HepG2 (cell line): Measurements from ENCODE around the gene NOTCH4. TPM values are rescaled to one million over a fixed set of nuclear protein-coding genes. Genes with fewer than 3 reads are reported as not detected.

Experiments
- CAMTA2 ChIP-seq: sonication (generic); formaldehyde crosslinking; IDR thresholded peaks from 2 replicates; pipeline ENCODE4 v1.4.0; 2020; ENCODE audit warnings: mild to moderate bottlenecking, missing genetic modification reagents, borderline replicate concordance
- CHD4 ChIP-seq: fragments of 200-600 bp; sonication (generic); IDR thresholded peaks from 2 replicates; pipeline ENCODE4 v1.7.0; 2017; ENCODE audit warnings: mild to moderate bottlenecking, low read length, borderline replicate concordance
- FOXO4 ChIP-seq: sonication (generic); formaldehyde crosslinking; conservative IDR thresholded peaks from 2 replicates; pipeline ENCODE4 v1.8.1; 2023; ENCODE audit warnings: missing genetic modification reagents
- HNF1B ChIP-seq: sonication (generic); formaldehyde crosslinking; IDR thresholded peaks from 2 replicates; pipeline ENCODE4 v1.5.1; 2020; ENCODE audit warnings: mild to moderate bottlenecking, moderate library complexity, missing genetic modification reagents
- HNRNPH1 ChIP-seq: fragments of 200-400 bp; formaldehyde crosslinking; optimal IDR thresholded peaks from 2 replicates; pipeline ENCODE3; 2017; ENCODE audit warnings: mild to moderate bottlenecking, low read depth, low read length
- IKZF1 ChIP-seq: fragments of 450-650 bp; IDR thresholded peaks from 2 replicates; pipeline ENCODE4 v1.7.1; 2016
- MAFF ChIP-seq: IDR thresholded peaks from 2 replicates; pipeline ENCODE4 v1.6.1; 2011; ENCODE audit warnings: low read depth, low read length, improper control_type of control experiment
- MIER3 ChIP-seq: IDR thresholded peaks from 2 replicates; pipeline ENCODE4 v1.6.1; 2016; ENCODE audit warnings: missing compliant biosample characterization, borderline replicate concordance
- MYC ChIP-seq: sonication (generic); formaldehyde crosslinking; IDR thresholded peaks from 2 replicates; pipeline ENCODE4 v1.9.0; 2021; ENCODE audit warnings: missing genetic modification reagents, borderline replicate concordance
- NFE2 ChIP-seq: sonication (generic); formaldehyde crosslinking; IDR thresholded peaks from 2 replicates; pipeline ENCODE4 v1.4.0; 2020; ENCODE audit warnings: missing genetic modification reagents
- PITX1 ChIP-seq: sonication (generic); formaldehyde crosslinking; IDR thresholded peaks from 2 replicates; pipeline ENCODE4 v1.5.1; 2020; ENCODE audit warnings: mild to moderate bottlenecking, missing genetic modification reagents
- SIX1 ChIP-seq: sonication (generic); formaldehyde crosslinking; IDR thresholded peaks from 2 replicates; pipeline ENCODE4 v1.4.0; 2020; ENCODE audit warnings: missing genetic modification reagents, borderline replicate concordance
- SP5 ChIP-seq: IDR thresholded peaks from 2 replicates; pipeline ENCODE4 v1.6.1; 2016; ENCODE audit warnings: low read depth, borderline replicate concordance
- ZFP1 ChIP-seq: IDR thresholded peaks from 2 replicates; pipeline ENCODE4 v1.6.1; 2016
- ZHX2 ChIP-seq, 2 experiments: sonication (generic) in 1 of 2; formaldehyde crosslinking in 1 of 2; IDR thresholded peaks; 2 replicates each; pipeline versions ENCODE4 v1.6.1 to v1.9.0; 2014 to 2022; ENCODE audit warnings: antibody characterized with exemption in 1 of 2, borderline replicate concordance in 1 of 2, inconsistent platforms in 1 of 2, low read depth in 1 of 2, missing genetic modification reagents in 1 of 2
- ZNF275 ChIP-seq: sonication (generic); formaldehyde crosslinking; IDR thresholded peaks from 2 replicates; pipeline ENCODE4 v1.8.0; 2022; ENCODE audit warnings: missing genetic modification reagents, mild to moderate bottlenecking, inconsistent platforms, borderline replicate concordance
- ZNF296 ChIP-seq: sonication (generic); formaldehyde crosslinking; conservative IDR thresholded peaks from 2 replicates; pipeline ENCODE4 v1.5.0; 2020; ENCODE audit warnings: mild to moderate bottlenecking, missing genetic modification reagents
- ZNF567 ChIP-seq: sonication (generic); formaldehyde crosslinking; IDR thresholded peaks from 2 replicates; pipeline ENCODE4 v1.8.1; 2023; ENCODE audit warnings: mild to moderate bottlenecking, missing genetic modification reagents, borderline replicate concordance
- ZNF782 ChIP-seq: sonication (generic); formaldehyde crosslinking; IDR thresholded peaks from 2 replicates; pipeline ENCODE4 v1.4.0; 2020; ENCODE audit warnings: missing genetic modification reagents, mild to moderate bottlenecking, borderline replicate concordance
- polyA plus RNA-seq, 8 experiments: library from polyadenylated mRNA; depleted of rRNA in 3 of 8; stranded (reverse) in 7 of 8; unstranded in 1 of 8; fragments of >200 nt; fragmentation: Illumina TruSeq in 4 of 8; extraction: Trizol in 4 of 8; gene quantifications; 2 replicates each; pipeline versions ENCODE4 v1.2.1 to v1.2.3, GENCODE V29; 2011 to 2016; ENCODE audit warnings: low read depth in 4 of 8, missing spikeins in 1 of 8, mixed read lengths in 1 of 8; ENCODE audit not compliant: insufficient read depth in 1 of 8
- total RNA-seq, 5 experiments: library from RNA; depleted of rRNA; stranded (reverse); fragments of >200 nt; fragmentation: Illumina TruSeq; extraction: Trizol; gene quantifications; 2 replicates each; pipeline ENCODE4 v1.2.3, GENCODE V29; 2016; ENCODE audit warnings: low read depth in 1 of 5
- TF ChIP-seq, protein P1 (sequence below): sonication (generic); formaldehyde crosslinking; IDR thresholded peaks from 2 replicates; pipeline ENCODE4 v1.5.0; 2020; ENCODE audit warnings: mild to moderate bottlenecking, low read depth, missing genetic modification reagents, borderline replicate concordance

Gene NOTCH4
- total and polyA plus RNA-seq, 2 of the 13 experiments (the other 11 are each of a cell fraction or from before 2014, with no cell fraction given) = 0.51 to 0.83 TPM

DNA sequence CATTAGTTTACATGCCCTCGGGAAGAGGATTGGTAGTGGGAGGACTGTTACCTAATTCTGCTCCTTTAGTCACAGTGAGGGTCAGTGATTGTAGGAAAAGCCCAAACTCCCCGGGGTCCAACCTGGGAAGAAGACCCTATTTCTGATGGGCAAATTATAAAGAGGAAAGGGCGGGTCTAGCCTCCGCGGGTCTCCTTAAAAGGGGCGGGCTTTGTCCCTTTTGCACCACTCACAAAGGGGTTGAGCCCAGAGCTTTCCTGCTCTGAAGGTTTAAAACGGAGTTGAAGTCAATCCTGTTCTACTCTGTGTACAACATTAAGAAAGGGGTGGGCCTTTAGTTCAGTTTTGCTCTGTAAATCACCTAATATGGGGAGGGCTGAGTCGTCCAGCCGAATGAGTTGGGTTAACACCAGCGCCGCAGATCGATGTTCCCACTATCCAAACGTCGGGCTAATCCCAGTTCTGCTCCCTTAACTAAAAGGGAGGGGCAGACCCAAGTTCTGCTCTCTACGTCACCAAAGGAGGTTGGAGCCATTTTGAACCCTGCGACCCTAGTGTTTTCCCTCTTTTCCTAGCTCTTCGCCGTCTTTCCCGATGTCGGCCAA lies 46.6 kb downstream of the NOTCH4 start (continued):
- TF ChIP-seq ZNF567 (CRISPR knock-in tag) (no peak), NFE2 (CRISPR knock-in tag) (no peak), SP5 (CRISPR knock-in tag) (no peak), PITX1 (CRISPR knock-in tag) (no peak), HNRNPH1 (no peak), MYC (no peak), ZNF275 (CRISPR knock-in tag) (no peak), IKZF1 (no peak), HNF1B (peak; percentile 46), ZHX2 (IDR thresholded peaks at IDR 0.05; ENCODE audit: low read depth) (no peak), ZHX2 (CRISPR knock-in tag; IDR thresholded peaks at IDR 0.05; ENCODE audit: borderline replicate concordance) (no peak), MIER3 (CRISPR knock-in tag) (peak; percentile 50; the same call in 1 of the 2 replicates), ZFP1 (no peak; the same call in 1 of the 2 replicates), ZNF782 (CRISPR knock-in tag) (no peak), ZNF296 (CRISPR knock-in tag) (no peak), SIX1 (CRISPR knock-in tag) (no peak), FOXO4 (CRISPR knock-in tag) (no peak), CHD4 (no peak; the same call in 1 of the 2 replicates), CAMTA2 (no peak), MAFF (no peak)
- TF ChIP-seq, protein P1, sequence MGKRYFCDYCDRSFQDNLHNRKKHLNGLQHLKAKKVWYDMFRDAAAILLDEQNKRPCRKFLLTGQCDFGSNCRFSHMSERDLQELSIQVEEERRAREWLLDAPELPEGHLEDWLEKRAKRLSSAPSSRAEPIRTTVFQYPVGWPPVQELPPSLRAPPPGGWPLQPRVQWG = no peak
